GM19023 (cell line): ENCODE measurements around the gene DSPP.

Experiments
- ATAC-seq: cut with Tn5 transposase; IDR thresholded peaks from one replicate; pipeline ENCODE4 v1.9.1; 2021; ENCODE audit warnings: mild to moderate bottlenecking, moderate library complexity; ENCODE audit not compliant: unreplicated experiment

The DSPP gene

DNA sequence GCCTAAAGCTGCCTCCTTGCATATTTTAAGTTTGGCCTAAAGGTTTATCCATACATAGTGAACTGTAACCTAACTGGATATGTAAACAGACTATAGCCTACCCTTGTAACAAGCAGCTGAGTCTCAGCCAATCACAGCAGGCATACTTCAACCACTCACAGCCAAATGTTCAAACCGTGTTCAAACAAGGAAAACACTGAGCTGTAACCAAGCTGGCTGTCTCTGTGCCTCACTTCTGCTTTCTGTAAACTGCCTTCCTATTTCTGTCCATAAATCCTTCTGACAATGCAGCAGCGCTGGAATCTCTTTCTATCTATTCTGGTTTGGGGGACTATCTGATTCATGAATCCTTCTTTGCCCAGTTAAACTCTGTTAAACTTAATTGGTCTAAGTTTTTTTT is 16.4 kb downstream of the DSPP start:
- no peak for ATAC-seq

DNA sequence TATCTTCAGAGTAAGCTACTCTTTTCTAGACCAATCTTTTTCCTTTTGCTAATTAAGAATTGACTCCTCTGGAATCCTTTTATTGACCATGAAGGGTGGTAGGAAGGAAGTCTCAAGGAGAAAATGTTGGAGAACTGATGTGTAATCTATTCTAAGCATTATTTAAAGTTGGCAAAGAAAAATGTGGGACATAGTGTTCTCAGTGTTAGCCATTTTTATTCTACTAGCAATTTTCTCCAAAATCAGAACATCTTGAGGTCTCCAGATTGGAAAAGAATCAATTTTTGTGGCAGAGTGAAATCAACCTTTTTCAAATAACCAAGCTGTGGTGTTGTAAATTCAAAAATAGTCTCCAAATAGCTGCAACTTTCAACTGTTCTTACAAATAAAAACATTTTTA is 23.3 kb downstream of the DSPP start:
- no peak for ATAC-seq

DNA sequence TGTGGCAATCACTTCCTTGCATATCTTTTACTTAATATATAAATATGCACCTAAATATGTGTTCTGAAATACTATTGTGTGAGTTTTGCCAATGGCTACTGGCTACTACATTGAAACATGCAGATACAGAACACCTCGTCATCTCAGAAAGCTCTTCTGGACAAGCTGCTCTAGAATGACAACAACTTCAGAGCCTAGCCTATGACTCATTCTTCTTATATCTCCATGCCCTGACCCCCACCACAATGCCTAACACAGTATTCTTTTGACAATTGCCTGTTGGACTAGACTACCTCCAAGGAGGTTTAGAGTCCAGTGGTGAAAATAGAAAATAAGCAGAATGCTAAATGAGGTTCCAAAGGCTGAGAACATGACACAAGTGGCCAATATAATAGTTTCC is 24.1 kb downstream of the DSPP start:
- no peak for ATAC-seq

DNA sequence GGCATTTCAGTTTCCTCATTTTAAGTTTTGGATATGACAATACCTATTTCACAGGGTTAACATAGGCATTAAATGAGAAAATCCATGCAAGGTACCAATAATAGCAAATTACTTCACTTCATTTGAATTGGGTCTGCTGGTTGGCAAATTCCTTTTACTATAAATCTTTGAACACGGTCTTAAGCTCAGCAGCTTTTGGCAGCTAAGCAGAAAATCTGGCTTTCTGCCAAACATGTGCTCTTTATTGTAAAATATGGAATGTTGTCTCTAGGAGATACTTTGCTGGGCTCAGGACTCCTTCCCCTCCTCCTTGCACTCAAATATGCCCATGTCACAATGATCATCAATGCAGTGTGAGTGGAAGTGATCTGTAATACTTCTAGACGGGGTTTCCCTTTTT is 24.9 kb downstream of the DSPP start:
- ATAC-seq = no peak

DNA sequence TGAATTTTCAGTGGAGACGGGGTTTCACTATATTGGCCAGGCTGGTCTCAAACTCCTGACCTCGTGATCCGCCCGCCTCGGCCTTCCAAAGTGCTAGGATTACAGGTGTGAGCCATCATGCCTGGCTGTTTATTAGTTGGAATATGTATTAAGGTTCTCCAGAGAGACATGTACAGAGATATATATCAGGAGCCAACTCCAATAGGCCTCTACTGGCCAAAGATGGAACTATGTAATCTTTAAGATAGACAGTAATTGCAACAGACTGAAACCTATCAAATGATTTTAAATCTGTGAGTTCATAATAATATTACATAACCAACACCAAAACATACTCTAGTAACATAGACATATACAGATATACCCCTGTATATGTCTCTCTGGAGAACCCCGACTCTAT is 36.0 kb downstream of the DSPP start:
- no peak for ATAC-seq

DNA sequence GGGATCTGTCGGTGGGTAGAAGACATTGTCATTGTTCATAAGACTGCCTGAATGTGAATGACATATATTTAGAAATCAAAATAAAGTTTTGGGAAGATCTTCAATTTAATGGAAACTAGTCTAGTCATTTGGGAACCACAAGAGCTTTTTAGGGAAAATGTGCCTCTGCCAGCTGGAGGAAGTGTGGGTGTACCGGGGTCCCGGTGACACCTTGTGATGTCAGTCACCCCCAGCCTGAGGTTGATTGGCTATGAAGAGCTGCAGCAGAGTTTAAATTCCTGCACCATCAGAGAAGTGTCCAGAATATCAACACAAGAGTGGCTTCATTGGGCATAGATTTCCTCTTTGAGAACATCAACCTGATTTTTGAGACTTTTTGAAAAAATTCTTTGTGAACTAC is 41.7 kb downstream of the DSPP start, which contains the start of gene DMP1:
DMP1 (plus strand) TSS at position 301 of the 400 bp plus-strand sequence. CDS start 6,213 bp downstream, outside the sequence.
- ATAC-seq = no peak

DNA sequence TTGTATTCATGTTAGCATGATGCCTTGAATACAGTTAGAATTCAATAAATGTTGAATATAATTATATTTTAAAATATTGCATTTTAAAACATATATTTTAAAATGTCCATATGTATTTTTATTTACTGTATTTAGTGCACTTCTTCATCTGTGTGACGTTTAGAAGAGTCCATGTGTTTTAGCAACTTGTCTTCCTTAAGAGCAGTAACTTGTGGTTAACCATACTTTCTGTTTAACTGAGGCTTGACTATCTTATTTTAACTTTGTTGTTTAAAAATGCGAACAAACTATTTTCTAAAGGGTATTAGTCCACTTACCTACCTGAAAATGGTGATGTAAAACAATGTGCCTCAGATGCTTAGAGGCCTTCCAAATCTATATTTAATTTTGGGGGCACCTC is 42.6 kb downstream of the DSPP start:
- ATAC-seq = no peak

DNA sequence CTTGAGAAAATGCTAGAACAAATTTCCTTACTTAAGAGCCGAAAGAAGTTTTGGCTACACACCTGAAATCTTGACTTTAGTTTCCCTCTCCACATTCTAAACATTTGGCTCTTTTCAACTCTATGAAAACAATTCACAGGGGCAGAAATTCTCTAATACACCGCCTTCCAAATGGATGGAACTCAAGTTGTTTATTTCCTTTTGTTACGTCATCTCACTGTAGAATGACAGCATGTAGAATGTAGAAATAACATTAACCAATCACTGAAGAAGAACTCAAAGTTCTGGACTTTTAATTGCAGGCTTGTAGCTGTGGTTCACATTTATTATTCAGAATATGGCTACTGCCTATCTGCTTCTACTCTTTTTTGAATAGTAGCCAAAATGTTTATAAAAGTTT is 43.6 kb downstream of the DSPP start:
- ATAC-seq = no peak

DNA sequence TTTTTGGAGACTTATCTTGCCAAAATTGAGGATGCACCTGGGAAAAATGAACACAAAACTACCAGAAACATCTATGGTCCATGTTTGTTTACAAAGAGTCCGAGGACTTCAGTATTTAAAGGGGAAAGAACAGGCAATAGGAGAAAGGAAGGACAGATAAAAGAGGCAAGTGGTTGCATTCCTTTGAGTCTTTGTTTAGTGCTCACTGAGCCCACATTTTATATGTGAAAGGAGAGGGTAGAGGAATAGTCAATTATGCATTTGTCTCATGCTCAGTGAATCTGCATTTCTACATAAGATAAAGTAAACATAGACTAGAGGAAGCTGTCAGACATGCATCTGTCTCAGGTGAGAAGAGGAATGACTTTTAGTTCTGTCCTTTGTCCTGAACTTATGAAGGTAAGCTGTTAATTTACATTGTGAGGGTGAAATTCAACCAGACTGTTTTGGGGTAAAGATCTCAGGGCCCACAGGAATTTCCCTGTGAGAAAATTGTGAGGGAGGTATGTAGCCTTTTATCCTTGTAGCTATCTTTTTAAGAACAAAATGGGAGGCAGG is 46.2 kb downstream of the DSPP start:
- ATAC-seq = no peak

DNA sequence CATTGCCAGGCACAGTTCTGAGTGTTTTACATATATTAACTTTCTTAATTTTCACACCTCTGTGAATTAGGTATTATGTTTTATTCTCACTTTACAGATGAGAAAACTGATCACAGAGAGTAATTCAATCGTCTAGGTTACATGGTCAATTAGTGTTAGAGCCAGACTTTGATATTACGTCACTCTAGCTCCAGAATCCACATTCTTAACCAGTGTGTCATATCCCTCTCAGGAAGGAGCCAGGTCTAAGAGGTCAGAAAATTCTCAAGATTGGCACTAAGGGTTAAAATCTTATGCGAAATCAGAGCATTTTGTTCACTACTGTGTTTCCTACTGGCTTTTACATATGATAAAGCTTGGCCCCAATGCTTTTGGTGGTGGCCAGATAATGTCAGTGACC is 49.2 kb downstream of the DSPP start:
- ATAC-seq = no peak

DNA sequence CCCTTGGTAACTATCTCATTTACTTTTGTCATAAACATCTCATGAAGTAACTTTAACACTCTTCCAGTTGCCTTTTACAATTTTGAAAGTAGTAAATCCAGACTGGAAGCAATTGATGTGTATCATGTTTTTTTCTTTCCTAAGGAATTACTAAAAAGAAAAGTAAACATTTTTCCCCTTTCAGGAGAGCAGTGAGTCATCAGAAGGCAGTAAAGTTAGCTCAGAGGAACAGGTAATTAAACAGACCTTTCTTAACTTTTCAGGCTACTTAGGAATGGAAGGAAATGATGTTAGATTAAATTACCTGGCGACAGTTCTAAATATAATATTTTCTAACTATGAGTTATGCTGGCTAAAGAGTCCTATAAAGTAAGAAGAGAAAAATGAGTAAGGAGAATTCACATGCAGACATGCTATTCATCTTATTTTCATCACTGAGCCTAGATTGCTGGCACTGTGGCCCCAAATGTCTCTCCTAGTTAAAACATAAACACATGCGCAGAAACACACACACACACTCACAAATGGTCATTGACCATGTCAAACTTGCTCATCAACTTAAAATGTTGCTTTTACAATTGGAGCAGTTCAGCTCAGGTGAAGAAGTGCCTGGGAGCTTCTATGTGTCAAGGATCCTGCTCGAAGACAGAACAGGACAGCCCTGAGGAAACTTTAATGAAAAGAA is 51.1 kb downstream of the DSPP start:
- no peak for ATAC-seq

DNA sequence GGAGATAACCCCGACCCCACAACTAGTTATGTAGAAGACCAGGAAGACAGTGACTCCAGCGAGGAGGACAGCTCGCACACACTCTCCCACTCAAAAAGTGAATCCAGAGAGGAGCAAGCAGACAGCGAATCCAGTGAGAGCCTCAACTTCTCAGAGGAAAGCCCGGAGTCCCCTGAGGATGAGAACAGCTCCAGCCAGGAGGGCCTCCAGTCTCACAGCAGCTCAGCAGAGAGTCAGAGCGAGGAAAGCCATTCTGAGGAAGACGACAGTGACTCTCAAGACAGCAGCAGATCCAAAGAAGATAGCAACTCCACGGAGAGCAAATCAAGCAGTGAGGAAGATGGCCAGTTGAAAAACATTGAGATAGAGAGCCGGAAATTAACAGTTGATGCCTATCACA is 54.5 kb downstream of the DSPP start:
- no peak for ATAC-seq
